GM18526 (cell line): ENCODE results near the gene SYT14.

Source experiments
- POLR2A ChIP-seq: IDR thresholded peaks from 3 replicates; pipeline ENCODE4 v1.6.1; 2011; ENCODE audit not compliant: insufficient read length; ENCODE audit errors: extremely low read depth

Gene SYT14

DNA sequence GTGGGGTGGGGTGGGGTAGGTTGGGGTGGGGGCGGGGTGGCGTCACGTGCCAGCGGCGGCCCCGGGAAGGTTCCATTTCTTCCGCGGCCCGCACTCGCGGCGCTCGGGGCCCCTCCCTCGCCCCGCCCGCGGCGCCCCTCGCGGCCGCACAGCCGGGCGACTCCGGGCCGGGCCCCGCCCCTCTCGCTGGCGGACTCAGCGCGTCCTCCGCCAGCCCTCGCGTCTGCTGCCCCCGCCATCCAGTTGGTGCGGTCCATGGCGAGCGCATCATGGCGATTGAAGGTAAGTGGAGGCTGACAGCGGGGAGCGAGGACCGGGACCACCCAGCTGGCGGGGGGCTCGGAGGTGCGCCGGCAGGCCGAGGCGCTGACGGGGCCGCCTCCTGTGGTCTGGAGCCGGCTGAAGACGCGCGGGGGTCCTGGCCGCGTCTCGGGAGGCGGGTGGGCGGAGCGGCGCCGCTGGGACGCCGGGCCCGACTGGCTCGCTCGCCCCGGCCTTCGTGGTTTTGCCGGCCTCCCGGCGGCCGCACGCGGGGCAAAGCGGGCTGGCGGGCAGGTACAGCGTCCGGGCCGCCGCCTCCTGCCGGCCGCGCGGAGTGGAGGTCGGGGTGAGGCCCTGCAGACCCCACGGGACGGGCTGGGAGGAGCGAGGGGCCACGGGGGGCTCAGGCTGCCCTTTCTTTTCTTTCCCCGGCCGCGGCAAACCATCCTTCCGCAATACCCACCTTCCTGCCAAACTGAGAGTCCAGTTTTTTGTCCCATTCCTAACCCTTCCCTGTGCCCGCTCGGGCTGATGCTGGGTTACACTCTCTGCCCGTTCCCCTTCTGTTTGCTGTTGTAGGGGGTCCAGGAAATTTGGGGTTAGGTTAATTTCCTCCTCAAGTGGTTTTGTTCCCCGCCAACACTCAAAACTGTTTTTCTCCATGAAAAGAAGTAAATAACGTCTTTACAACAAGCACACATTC is at the start of gene SYT14:
Gene SYT14, plus strand, starts transcription at position 222 of the 964 bp plus-strand sequence. Its CDS starts 48 bp downstream, at position 270.
- no peak for TF ChIP-seq POLR2A

GRCh38 chr1:209889077-209889418 is 49.0 kb upstream of the SYT14 start:
- no peak for TF ChIP-seq POLR2A

- no peak for TF ChIP-seq POLR2A
These were observed 47.2 kb upstream of the SYT14 start for GRCh38 chr1:209890641-209891330.

- no peak for TF ChIP-seq POLR2A
These were observed 44.3 kb upstream of the SYT14 start for GRCh38 chr1:209893751-209894150.

GRCh38 chr1:209895709-209896108 is 42.3 kb upstream of the SYT14 start:
- TF ChIP-seq POLR2A = no peak

GRCh38 chr1:209896346-209896745 is 41.7 kb upstream of the SYT14 start:
- TF ChIP-seq POLR2A = no peak

- no peak for TF ChIP-seq POLR2A
These were observed 38.1 kb upstream of the SYT14 start for GRCh38 chr1:209899948-209900347.

DNA sequence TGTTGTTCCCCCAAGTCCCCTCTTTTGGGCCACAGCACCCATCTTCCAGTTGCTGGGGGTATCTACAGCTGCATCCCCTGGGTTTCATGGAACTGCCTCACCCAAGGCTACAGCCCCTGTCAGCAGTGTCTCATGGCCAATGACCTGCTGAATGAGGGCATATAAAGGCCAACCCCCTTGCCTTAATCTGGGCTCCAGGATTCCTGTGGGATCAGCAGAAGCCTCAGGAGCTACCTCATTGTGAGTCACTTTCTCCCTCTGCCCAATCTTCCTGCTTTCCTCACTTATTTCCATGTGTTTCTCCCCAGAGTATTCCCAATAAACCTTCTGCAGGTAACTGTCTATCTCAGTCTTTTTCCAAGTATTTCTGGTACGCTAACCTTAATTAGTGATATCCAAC is 37.3 kb upstream of the SYT14 start:
- TF ChIP-seq POLR2A = no peak

- TF ChIP-seq POLR2A = no peak
These were observed 36.8 kb upstream of the SYT14 start for GRCh38 chr1:209901211-209901610.

DNA sequence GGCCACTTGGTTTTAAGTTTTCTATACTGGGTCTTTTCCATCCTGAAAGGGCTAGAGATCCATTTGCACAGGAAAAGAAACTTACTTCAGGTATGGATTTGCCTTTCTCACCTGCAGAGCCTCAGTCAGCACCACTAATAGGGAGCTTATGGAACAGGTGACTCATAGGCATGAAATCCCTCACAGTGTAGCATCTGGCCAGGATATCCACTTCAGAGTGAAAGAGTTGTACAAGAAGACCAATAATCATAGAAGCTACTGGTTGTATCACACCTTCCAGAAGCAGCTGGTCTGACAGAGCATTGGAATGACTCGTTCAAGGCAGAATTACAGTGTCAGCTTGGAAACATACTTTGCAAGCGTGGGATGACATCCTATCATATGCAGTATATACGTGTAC is 26.3 kb upstream of the SYT14 start:
- TF ChIP-seq POLR2A = no peak

DNA sequence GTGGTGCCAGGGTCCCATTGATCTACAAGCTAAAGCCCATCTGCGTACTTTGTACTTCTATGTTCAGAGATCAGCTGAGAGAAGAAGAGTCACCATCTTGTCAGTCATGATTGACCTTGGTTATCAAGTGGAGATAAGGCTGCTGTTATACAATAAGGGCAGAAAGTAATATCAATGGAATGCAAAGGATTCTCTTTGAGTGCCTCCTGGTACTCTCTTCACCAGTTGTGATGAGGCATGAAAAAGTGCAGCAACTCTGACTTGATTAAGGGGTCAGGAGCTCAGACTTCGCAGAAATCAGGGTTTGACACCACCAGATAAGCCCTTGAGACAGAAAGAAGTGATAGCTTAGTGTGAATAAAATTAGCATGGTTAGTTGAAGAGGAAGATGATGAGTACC is 25.7 kb upstream of the SYT14 start:
- no peak for TF ChIP-seq POLR2A

DNA sequence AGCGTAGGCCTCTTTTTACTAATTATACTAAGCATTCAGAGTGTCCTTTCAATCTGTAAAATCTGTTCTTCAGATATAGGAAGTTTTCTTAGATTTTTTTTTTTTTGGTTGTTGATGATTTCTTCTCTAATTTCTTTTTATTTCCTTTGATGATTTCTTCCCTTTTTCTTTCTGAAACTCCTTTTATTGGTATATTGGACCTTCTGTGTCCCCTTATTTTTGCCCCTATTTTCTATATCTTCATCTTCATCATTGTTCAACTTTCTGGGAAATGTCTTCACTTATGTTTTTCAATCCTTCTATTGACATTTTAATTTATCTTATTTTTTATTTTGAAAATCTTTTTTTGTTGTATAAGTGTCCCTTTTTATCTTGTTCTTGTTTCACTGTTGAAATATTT is 17.2 kb upstream of the SYT14 start:
- TF ChIP-seq POLR2A = no peak

DNA sequence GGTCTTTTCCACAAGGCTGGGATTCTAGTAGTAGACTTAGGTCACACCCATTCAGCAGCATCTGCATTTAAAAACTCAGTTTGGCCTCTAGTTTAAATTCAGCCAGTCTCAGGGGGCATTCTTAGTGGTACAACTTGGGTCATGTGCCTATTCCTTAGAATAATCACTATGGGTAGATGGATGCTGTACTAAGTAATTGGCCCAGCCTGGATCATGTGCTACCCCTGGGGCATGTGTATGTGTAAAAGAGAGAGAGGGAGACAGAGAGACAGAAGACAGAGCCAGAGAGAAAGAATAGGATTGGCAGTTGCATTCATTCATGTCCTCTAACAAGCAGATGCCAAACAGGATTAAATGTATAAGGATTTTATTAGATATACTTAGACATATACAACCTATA is 13.6 kb upstream of the SYT14 start:
- TF ChIP-seq POLR2A = no peak

DNA sequence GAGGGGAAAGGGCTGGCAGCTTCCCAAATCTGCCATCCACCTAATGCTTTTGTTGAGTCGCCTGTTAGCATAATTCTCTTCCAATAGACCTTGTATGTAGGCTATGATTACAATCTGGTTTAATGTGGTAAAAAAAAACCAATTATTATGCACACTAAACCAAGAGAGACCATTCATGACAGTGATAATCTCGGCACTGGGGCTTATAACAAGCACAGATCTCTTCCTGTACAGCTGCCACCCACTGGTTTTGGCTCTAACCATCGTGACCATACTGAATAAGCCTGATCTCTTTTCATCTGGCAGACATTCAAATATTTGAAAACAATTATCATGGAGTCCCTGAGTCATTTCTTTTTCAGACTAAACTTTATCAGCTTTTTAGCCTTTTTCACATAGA is 12.0 kb upstream of the SYT14 start:
- TF ChIP-seq POLR2A = no peak

DNA sequence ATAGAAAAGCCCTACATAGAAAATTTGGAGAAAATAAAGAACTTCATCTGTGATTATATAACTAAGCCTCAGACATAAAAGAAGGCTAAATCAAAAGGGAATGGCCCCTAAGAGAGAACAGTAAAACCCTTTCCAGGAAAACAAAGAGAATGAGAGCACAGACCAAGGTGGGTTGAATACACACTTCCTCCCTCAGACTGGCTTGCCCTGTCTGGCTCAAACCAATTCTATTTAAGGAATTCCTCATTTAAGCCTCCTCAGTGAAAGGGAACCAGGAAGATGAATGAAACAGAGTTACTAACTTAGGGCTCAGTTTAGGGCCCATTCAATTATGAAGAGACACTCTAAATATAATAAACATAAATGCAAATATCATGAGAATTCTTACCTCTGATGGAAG is 10.6 kb upstream of the SYT14 start:
- no peak for TF ChIP-seq POLR2A

- no peak for TF ChIP-seq POLR2A
These were observed 8.3 kb upstream of the SYT14 start for GRCh38 chr1:209929751-209930150.

DNA sequence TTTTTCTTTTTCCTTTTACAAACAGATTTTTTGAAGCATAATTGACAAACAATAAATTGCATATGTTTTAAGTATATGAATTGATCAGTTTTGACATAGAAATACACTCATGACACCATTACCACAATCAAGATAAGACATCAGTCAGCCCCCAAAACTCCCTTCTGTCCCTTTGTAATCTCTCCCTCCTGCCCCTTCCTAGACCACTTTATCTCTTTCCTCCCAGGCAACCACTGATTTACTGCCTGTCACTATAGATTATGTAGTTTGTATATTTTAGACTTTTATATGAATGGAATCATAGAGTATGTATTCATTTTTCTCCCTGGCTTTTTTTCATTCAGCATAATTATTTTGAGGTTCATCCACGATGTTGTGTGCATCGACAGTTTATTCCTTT is 6.9 kb upstream of the SYT14 start:
- no peak for TF ChIP-seq POLR2A

DNA sequence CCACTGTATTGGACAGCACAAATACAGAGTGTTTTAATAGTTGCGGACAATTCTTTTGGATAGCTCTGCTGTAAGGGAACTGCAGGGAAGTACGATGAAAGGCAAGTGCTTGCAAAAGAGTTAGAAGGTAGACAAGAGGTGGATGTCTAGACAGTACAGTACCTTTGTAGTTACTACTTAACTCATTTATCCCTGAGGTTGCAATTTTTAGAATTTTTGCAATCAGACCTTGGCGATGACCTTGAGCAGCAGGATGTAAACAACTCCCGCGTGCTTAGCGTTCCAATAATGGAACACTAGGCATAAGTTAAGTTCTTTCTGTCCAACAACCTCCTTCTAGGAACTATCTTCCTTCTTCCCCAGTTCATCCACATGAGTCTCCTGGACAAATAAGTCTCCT is 1.9 kb upstream of the SYT14 start:
- no peak for TF ChIP-seq POLR2A
